ENCODE data around the gene BOD1L1. TPM values are rescaled to one million over a fixed set of nuclear protein-coding genes. Genes with fewer than 3 reads are reported as not detected.

The BOD1L1 gene
- polyA plus RNA-seq, result 10 to 100 TPM in 2 of 3 donors, 1 to 10 TPM in 1; 7.2 to 20.9 (median 13.4) TPM

DNA sequence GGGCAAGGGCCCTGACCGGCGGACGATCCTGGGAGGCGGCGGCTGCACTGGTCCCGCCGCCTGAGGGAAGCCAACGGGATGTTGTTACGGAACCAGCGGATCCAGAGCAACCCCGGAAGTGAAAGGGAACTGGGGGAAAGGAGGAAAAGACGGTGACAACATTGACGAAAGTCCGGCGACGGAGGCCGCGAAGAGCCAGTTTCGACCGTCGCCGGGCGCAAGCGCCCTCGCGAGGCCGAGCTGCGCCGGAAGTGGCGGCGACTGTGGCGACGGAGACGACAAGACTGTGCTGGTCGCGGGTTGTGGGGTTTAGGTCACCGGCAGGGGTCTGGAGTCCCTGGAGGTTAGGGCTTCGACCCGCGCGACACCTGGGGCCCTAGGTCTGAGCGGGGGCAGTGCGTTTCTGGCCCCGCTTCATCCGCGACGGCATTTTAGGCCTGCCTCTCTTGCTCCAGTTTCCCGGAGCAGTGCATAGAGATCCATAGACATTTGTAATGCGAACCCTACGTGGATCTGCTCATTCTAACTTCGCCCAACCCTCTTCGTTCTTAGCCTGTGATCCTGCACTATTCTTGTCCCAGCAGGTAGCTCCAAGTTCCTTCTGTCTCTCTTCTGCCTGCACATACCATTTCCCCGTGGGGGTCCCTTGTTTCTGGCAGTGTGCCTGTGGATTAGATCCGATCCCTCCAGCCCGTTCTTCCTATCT lies at the start of gene BOD1L1:
Gene BOD1L1, minus strand, starts transcription at position 120 of the 706 bp plus-strand sequence. CDS start 138 bp downstream, outside the sequence.
- peak within 1 kb of the TSS; percentile 21 for H3K27ac ChIP-seq (ENCODE audit: low read depth, low read length)
- 0% methylated on average over 51 to 55 of the region's 55 CpGs for WGBS, 3 donors

DNA sequence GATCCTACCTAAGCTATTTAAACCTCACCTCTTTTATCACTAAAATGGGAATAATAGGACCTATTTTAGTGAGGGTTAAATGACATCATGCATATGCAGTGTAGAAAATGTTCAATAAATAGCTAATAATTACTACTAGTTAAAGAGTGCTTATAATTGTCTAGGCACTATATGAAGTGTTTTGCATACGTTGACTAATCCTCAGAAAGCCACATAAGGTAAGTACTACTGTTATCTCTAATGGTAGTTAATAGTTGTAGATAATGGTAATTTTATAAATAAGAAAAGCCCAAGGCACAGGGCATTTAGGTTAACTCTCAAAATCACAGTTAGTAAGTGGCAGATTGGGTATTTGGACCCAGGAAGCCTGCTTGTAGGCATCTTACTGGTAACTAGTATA lies 47.4 kb upstream of the BOD1L1 start:
- no peak overlapping the region for H3K27ac ChIP-seq (ENCODE audit: low read depth, low read length)
- 78 to 86% (median 84%) methylated on average over 1 of the region's 1 CpG for WGBS, 3 donors

DNA sequence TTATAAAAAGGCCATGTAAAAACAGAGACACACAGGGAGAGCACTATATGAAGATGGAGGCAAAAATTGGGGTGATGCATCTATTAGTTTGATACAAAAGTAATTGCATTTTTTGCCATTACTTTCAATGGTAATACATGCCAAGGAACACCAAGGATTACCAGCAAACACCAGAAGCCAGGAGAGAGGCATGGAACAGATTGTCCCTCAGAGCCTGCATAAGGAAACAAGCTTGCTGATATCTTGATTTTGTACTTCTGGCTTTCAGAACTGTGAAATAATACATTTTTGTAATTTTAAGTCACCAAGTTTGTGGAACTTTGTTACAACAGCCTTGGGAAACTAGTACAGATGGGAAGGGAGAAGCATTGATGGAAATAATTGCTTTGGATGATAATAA lies 45.6 kb upstream of the BOD1L1 start:
- H3K27ac ChIP-seq (ENCODE audit: low read depth, low read length), result no peak overlapping the region

DNA sequence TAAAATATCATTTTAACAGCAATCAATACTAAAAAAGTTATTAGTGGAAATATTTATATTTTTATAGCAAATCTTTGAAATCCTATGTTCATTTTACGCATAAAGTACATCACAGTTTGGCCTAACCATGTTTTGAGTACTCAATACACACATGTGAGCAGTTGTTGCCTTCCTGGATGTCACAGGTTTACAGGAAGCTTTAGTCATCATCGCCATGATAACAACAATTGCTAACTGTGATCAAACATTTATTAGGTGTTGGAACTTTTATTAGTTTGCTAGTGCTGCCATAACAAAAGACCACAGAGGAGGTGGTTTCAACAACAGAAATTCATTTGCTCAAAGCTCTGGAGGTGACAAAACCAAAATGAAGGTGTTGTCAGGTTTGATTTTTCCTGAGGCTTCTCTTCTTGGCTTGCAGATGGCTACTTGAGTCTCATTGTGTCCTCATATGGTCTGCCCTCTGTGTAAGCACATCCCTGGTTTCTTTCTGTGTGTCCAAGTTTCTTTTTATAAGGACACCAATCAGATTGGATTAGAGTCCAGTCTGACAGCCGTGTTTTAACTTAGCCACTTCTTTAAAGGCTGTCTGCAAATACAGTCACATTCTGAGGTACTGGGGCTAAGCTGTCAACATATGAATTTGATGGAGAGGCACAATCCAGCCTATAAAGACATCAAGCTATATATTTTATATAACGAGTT lies 43.1 kb upstream of the BOD1L1 start:
- WGBS, 3 donors, result 81 to 86% (median 82%) methylated on average over 4 of the region's 4 CpGs
- no peak overlapping the region for H3K27ac ChIP-seq (ENCODE audit: low read depth, low read length)

DNA sequence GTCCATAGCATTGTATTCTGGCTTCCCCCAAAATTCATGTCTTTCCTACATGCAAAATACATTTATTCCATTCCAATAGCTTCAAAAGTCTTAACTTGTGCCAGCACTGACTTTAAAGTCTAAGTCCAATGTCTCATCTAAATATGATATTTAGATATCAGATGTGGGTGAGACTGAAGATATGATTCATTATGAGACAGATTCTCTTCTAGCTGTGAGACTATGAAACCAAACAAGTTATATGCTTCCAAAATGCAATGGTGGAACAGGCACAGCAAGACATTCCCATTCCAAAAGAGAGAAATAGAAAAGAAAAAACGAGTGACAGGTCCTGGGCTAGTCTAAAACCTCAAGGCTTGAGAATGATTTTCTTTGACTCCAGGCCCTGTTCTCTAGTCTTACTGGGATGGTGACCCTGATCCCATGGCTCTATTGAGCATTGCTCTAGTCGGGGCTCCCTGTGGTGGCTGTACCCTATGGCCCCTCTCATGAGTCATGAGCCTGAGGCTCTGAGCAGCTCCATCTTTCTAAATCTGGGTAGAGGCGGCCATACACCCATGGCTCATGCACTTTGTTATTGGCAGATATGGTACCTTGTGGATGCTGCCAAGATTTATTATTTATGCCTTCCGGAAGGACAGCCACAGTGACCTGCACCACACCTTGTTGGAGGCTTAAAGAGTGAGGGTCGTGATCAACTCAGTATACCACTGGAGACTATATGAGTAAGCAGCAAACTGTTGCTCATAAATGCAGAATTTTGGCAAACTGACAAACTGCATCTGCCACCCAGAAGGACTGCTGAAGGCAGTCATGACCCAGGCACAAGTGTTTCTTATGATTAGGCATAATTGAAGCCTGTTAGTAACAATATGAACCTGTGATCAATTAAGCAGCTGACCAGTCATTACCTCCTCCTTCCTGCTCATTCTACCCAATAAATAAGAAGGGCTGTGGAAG lies 38.5 kb upstream of the BOD1L1 start:
- 60 to 71% (median 67%) methylated on average over 5 of the region's 5 CpGs for WGBS, 3 donors

DNA sequence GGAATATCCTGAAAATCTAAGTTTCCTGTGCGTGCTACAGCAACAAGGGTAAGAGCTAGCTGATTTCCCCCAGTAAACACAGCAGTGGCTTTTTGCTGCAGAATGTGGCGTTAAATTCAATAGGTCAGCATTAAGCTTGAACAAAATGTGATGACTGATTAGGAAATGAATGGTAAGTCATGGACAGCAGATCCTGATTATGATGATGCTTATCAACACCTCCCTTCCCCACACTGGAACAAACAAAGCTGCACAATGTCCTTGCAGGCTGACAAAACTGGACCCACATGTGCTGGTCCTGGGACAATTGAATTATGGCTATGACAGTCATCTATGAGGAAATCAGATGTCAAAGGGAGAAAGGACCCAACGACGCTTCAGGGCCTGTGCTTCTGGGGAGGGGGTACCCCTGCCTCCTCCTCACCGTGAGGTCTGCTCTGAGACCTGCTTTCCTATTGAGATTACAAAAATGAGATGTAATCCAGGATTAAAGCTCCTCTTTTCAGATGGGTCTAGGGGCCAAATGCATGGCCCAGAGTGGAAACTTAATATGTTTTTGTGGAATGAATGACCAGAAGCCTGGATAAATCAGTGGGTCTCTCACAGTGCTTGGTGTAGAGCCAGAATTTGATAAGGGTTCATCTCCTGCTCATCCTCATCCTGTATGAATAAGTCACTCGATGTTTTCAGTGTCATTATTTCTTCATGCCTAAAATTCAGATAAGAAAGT lies 32.0 kb upstream of the BOD1L1 start:
- WGBS, 3 donors, result 72 to 77% (median 74%) methylated on average over 6 of the region's 6 CpGs

More for the DNA sequence above, 38.5 kb upstream of the BOD1L1 start:
- no peak overlapping the region for H3K27ac ChIP-seq (ENCODE audit: low read depth, low read length)

DNA sequence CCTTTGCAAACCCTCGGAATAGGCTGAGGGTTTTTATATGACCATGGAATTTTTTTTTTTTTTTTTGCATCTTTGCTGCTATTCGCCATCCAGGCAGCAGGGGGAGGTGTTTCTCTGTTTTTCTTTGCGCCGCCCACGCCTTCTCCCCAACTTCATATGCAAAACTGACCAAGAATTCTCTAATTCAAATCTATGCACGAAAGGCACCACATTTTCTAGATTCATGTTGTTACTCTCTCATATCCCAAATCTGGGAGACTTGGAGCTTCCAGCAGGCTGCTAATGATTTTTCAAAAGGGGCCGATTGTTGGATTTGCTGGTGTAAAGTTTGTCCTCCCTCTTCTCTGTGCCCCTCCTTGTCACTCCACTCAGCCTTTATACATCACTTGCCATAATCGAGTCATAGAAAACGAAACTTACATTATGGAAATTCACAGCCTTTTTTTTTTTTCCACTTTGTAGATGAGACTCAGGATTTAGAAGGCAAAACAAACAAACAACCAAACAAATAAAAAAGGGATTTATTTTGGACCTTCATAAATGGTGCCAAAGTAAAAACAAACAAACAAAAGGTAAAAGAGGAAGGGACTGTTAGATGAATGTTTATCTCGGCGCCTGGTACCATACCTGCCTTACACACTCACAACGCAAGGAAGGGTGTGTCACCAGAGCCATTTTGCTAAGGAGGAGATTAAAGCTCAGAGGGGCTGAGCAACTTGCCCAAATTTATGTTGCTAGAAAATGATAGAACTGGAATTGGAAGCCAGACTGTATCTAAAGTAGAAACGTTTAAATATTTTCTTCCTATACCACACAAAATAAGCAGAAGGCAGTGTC lies 29.3 kb upstream of the BOD1L1 start:
- no peak overlapping the region for H3K27ac ChIP-seq (ENCODE audit: low read depth, low read length)
- 7 to 13% (median 10%) methylated on average over 13 of the region's 13 CpGs for WGBS, 3 donors

More for the DNA sequence above, 32.0 kb upstream of the BOD1L1 start:
- H3K27ac ChIP-seq (ENCODE audit: low read depth, low read length), result no peak overlapping the region

DNA sequence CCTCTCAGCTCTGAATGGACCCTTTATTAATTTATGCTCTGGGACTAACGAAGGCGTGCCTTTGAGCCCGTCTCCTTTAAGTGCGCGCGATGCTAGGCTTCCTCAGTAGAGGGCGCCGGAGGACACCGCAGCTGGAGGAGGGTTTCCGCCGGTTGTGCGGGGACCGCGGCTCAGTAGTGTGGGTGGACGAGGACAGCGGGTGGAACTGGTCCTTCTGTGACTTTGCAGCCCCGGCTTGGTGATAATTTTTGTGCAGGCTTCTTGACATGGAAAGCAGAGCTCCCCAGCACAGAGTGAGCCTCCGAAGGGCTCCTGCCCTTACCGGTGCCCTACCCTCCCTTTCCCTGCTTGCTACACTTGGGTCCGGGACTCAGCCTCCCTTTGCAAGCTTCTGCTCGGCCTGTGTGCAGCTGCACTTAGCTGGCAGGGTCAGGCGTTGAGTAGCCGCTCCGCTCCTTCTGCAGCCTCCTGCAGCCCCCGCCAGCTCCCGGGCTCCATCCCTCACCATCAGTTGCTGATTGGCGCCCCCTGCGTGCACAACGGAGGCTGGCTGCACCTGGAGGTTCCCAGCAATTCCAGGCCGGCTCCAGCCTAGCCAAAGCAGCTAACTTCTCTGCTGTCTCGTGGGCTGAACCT lies 26.8 kb upstream of the BOD1L1 start:
- no peak overlapping the region for H3K27ac ChIP-seq (ENCODE audit: low read depth, low read length)
- 0 to 1% (median 1%) methylated on average over 31 of the region's 31 CpGs for WGBS, 3 donors

DNA sequence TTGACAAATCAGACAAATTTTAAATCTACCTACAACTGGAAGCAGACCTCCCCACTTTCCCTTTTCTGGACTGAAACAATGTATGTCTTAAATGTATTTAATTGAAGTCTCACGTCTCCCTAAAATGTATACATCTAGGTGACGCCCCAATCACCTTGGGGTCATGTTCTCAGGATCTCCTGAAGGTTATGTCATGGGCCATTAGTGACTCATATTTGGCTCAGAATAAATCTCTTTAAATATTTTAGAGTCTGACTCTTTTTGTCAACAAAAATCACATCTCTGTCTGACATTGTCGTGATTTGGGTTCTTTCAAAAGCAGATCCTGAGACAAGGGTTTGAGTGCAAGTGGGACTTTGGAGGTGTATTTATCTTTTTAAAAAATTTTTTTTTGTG lies 26.2 kb upstream of the BOD1L1 start:
- 51 to 68% (median 55%) methylated on average over 3 of the region's 3 CpGs for WGBS, 3 donors
- H3K27ac ChIP-seq (ENCODE audit: low read depth, low read length), result no peak overlapping the region

DNA sequence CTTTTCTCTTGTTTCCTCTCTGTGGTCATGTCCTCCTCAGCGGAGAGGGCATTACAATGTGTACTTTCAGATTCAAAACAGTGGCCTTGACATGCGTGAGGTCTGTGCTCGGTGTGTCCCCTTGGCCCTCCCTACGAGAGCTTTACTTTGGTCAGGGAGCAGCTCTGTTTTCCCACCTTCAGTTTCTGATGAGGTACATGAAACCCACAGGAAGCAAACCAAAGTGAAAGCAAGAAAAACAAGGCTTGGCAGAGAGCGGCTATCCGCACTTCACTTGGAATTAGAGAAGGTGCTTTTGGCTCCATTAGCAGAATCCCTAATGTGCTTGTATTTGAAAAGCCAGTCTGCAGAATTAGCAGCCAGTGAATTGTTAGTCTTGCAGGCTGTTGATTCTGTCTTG lies 19.5 kb upstream of the BOD1L1 start:
- 33 to 46% (median 34%) methylated on average over 6 of the region's 6 CpGs for WGBS, 3 donors
- H3K27ac ChIP-seq (ENCODE audit: low read depth, low read length), result no peak overlapping the region

DNA sequence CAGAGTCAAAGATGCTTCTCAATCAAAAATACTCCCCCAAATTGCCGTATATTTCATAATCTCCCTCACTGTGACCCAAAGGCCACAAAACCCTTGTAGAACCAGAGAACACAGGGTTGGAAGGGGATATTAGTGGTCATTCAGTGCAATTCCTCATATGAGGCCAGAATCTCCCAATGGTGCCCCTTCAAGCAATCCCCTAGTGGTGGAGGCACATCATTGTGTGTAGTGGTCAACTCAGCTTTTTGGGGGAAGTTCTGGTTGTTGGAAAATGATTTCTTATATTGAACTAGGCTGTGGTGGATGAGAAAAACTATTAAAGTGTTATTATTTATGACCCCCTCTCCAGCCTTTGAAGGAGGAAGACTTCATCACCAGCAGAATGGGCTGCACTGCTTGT lies 17.6 kb upstream of the BOD1L1 start:
- WGBS, 3 donors, result 86 to 90% (median 88%) methylated on average over 1 of the region's 1 CpG
- H3K27ac ChIP-seq (ENCODE audit: low read depth, low read length), result no peak overlapping the region

DNA sequence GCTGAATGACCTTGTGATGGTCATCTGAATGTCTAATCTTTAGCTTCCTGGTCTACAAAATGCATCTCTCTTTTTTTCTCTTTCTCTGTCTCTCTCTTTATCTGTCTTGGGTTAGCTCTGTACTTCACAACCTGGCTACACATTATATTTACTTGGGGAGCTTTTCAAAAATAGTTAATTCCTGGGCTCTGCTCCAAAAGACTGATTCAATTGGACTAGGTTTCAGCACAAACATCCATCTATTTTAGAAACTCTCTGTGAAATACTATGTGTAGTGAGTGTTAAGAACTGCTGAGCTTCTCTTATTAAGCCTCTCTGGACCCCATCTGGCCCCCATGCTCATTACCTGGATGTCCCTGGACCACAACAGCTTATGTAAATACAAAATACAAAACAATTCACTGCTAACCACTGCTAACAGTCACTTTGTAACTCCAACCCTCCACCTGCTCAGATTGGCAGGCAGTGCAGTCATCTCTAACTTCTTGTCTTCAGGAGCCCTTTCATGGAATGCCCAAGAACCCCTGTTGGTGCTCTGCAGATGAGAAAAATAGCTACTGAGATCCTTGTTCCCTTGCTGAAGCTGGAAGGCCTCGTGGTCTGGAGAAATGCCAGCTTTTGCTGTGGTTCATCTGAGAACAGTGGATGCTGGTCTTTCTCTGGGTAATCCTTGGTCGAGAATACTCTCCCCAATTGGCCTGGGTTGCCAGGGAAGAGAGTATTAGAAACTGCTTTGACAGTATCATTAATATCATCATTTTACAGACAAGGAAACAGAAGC lies 14.8 kb upstream of the BOD1L1 start:
- no peak overlapping the region for H3K27ac ChIP-seq (ENCODE audit: low read depth, low read length)
- WGBS, 3 donors, result 16 to 26% (median 17%) methylated on average over 2 of the region's 2 CpGs

DNA sequence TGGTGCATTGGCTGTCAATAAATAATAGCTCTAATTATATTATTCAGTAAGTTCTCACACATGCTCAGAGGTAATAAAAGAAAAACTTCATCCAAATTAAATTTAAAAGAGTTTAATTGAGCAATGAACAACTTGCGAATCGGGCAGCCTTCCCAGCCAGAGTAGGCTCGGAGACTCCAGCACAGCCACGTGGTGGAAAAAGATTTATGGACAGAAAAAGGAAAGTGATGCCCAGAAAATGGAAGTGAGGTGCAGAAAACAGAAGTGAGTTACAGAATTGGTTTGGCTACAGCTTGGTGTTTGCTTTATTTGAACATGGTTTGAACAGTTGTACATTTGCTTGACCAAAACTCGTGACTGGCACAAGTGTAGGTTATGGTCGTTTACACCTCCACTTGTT lies 13.6 kb upstream of the BOD1L1 start:
- H3K27ac ChIP-seq (ENCODE audit: low read depth, low read length), result no peak overlapping the region
- 34 to 50% (median 36%) methylated on average over 6 of the region's 6 CpGs for WGBS, 3 donors

DNA sequence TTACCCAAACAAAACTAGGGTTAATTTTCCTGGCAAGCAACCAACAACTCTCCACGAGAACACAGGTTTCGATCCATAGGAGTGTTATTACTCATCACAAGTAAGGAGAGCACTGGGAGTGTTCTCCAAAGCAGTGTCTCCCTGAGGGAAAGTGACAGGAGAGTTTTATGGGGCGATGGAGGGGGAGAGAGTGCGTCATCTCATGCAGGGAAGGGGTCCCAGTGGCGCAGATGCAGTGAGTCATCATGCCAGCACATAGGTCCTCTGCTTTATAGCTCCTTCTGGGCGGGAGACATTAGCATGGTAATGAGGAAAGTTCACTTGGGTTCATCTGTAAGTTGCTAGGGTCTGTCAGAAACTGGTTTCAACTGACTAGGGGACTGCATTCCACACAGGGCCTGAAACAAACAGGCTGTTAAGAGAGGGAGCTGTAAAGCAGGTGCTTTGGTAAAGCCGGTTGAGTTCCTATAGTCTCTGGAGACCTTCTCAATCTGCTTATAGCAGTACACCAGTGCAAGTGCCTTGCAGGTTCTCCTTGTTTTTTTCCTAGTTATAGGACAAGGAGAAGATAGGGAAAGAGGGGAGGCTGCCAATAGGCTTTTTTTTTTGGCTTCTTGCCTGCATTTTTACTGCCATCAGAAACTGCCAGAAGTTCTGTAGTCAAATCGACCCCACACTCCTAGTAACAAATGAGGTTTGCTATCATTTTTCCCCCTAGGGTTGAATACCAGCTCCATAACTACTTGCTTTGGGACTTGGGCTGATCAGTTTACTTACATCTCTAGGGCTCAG lies 12.8 kb upstream of the BOD1L1 start:
- H3K27ac ChIP-seq (ENCODE audit: low read depth, low read length), result no peak overlapping the region
- 37 to 54% (median 52%) methylated on average over 8 of the region's 8 CpGs for WGBS, 3 donors

DNA sequence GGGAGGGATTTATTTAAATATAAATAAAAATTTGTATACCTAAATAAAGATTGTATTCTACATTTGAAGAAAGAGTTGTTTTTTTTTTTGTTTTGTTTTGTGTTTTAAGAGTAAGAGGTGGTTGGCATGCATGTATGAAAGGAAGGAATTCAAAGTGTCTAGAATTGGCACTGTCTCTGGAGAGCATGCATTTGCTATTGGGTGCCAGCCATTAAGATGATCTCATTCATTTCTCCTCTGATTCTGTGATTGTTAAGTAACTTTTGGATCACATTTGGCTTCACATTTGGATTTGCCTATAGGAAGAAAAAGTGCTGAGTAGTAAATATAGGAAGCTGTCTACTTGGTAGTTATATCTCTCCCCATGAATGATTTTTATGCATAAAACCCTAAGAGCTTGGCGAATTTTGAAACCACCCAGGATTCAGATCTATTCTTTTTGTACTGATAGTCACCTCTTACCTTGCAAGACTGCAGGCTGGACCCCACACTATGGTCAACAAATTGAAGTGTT lies 7.8 kb upstream of the BOD1L1 start:
- WGBS, 3 donors, result 72 to 86% (median 81%) methylated on average over 1 of the region's 1 CpG
- no peak overlapping the region for H3K27ac ChIP-seq (ENCODE audit: low read depth, low read length)

All from adipose tissue (tissue), 3 donors.